H1 (cell line): ENCODE measurements around the gene TRIM62. TPM values are rescaled to one million over a fixed set of nuclear protein-coding genes. Genes with fewer than 3 reads are reported as not detected.
A peak's percentile ranks its signal among the peaks of the same experiment; 100 is the strongest.

Source experiments
- CTCF ChIA-PET: fragments of 300-600 bp; sonication (Branson Sonifier 250); formaldehyde crosslinking; loops from one replicate; lab custom pipeline; 2021; ENCODE audit not compliant: partially characterized antibody; lab: Charles Lee
- POLR2A ChIA-PET: fragments of 300-600 bp; sonication (Branson Sonifier 250); formaldehyde crosslinking; loops from one replicate; lab custom pipeline; 2021; ENCODE audit warnings: inconsistent platforms; ENCODE audit not compliant: partially characterized antibody; lab: Charles Lee
- DNase-seq, 2 experiments: peaks; one replicate each; pipeline versions ENCODE4 v3.0.0 to v3.0.0-alpha.2; 2010 to 2022; ENCODE audit warnings: low spot score in 2 of 2, low read depth in 1 of 2, mixed read lengths in 1 of 2
- FAIRE-seq: peaks from 2 replicates; lab custom pipeline; 2011; peaks lifted over from hg19 to GRCh38; lab: Jason Lieb, UNC
- H2AFZ ChIP-seq: 2 replicates; pipeline ENCODE4 v1.8.1; 2012; ENCODE audit warnings: low read length, inconsistent platforms
- H2AK5ac ChIP-seq: 2 replicates; pipeline ENCODE4 v1.6.1; 2013; ENCODE audit warnings: low read depth, low read length
- H2BK120ac ChIP-seq: replicated peaks from 2 replicates; pipeline ENCODE3; 2013; ENCODE audit warnings: low read depth, low read length, inconsistent platforms
- H2BK12ac ChIP-seq: 2 replicates; pipeline ENCODE4 v1.6.1; 2013; ENCODE audit warnings: low read depth, low read length
- H2BK15ac ChIP-seq: 2 replicates; pipeline ENCODE4 v1.6.1; 2013; ENCODE audit warnings: low read length
- H2BK20ac ChIP-seq: 2 replicates; pipeline ENCODE4 v1.6.1; 2013; ENCODE audit warnings: low read length
- H2BK5ac ChIP-seq: 2 replicates; pipeline ENCODE4 v1.6.1; 2013; ENCODE audit warnings: low read depth, low read length
- H3K14ac ChIP-seq: 2 replicates; pipeline ENCODE4 v1.6.1; 2013; ENCODE audit warnings: inconsistent platforms; ENCODE audit not compliant: insufficient read length
- H3K18ac ChIP-seq: 2 replicates; pipeline ENCODE4 v1.6.1; 2013; ENCODE audit warnings: low read length; ENCODE audit errors: extremely low read depth
- H3K23ac ChIP-seq: 2 replicates; pipeline ENCODE4 v1.6.1; 2013; ENCODE audit warnings: inconsistent platforms; ENCODE audit not compliant: insufficient read length
- H3K23me2 ChIP-seq: 2 replicates; pipeline ENCODE4 v1.6.1; 2013; ENCODE audit warnings: low read depth, low read length
- H3K27ac ChIP-seq: 2 replicates; pipeline ENCODE4 v1.6.1; 2011; ENCODE audit warnings: low read depth, low read length, inconsistent platforms
- H3K27me3 ChIP-seq, 4 experiments: replicated peaks in 1 of 4; 1 replicate in 1 of 4; 2 replicates in 3 of 4; pipeline versions ENCODE4 v1.6.1 to v1.8.1; 2011 to 2013; ENCODE audit warnings: low read length in 3 of 4, mild to moderate bottlenecking in 3 of 4, inconsistent platforms in 2 of 4, mixed read lengths in 2 of 4, moderate library complexity in 1 of 4; ENCODE audit not compliant: control insufficient read depth in 3 of 4, insufficient read depth in 3 of 4; ENCODE audit errors: extremely low read depth in 1 of 4
- H3K36me3 ChIP-seq, 4 experiments: 2 replicates each; pipeline versions ENCODE4 v1.6.1 to v1.8.1; 2011 to 2013; ENCODE audit warnings: mild to moderate bottlenecking in 4 of 4, low read length in 3 of 4, moderate library complexity in 2 of 4, control low read depth in 1 of 4, inconsistent platforms in 1 of 4; ENCODE audit not compliant: insufficient read depth in 4 of 4, control insufficient read depth in 2 of 4
- H3K4ac ChIP-seq: replicated peaks from 2 replicates; pipeline ENCODE3; 2013; ENCODE audit warnings: low read length, low read depth, mixed read lengths, inconsistent platforms; ENCODE audit not compliant: insufficient read length
- H3K4me1 ChIP-seq, 4 experiments: replicated peaks in 1 of 4; 1 replicate in 1 of 4; 2 replicates in 3 of 4; pipeline versions ENCODE4 v1.6.1 to v1.8.1; 2011 to 2013; ENCODE audit warnings: low read length in 3 of 4, inconsistent platforms in 2 of 4, mixed read lengths in 1 of 4; ENCODE audit not compliant: insufficient read depth in 4 of 4, control insufficient read depth in 3 of 4
- H3K4me2 ChIP-seq, 2 experiments: 2 replicates each; pipeline versions ENCODE4 v1.6.1 to v1.8.1; 2011 to 2013; ENCODE audit warnings: low read depth in 2 of 2, low read length in 2 of 2, control low read depth in 1 of 2, inconsistent platforms in 1 of 2, mild to moderate bottlenecking in 1 of 2; ENCODE audit not compliant: insufficient read depth in 1 of 2
- H3K4me3 ChIP-seq, 4 experiments: fragments of 200-600, 300-600 bp in 1 of 4; sonication (generic), shearing (Covaris generic), sonication (Bioruptor Twin) in 1 of 4; 2 replicates each; pipeline versions ENCODE4 v1.5.1 to v1.8.1; 2011 to 2016; ENCODE audit warnings: low read length in 4 of 4, low read depth in 3 of 4, control low read depth in 2 of 4, inconsistent platforms in 2 of 4, mild to moderate bottlenecking in 2 of 4, mixed read lengths in 1 of 4, moderate library complexity in 1 of 4; ENCODE audit not compliant: insufficient read depth in 2 of 4; ENCODE audit errors: extremely low read depth in 1 of 4
- H3K56ac ChIP-seq: replicated peaks from 2 replicates; pipeline ENCODE3; 2013; ENCODE audit warnings: low read depth, mild to moderate bottlenecking, mixed read lengths, low read length, inconsistent platforms; ENCODE audit not compliant: insufficient read length
- H3K79me1 ChIP-seq: 2 replicates; pipeline ENCODE4 v1.6.1; 2013; ENCODE audit warnings: low read depth, low read length, control low read depth
- H3K79me2 ChIP-seq, 2 experiments: 2 replicates each; pipeline versions ENCODE4 v1.6.1 to v1.8.1; 2012 to 2013; ENCODE audit warnings: low read length in 2 of 2, mild to moderate bottlenecking in 2 of 2, inconsistent platforms in 1 of 2; ENCODE audit not compliant: insufficient read depth in 2 of 2, control insufficient read depth in 1 of 2
- H3K9ac ChIP-seq, 4 experiments: replicated peaks in 1 of 4; 1 replicate in 1 of 4; 2 replicates in 3 of 4; pipeline versions ENCODE4 v1.6.1 to v1.8.1; 2011 to 2013; ENCODE audit warnings: low read depth in 3 of 4, low read length in 3 of 4, control low read depth in 2 of 4, mild to moderate bottlenecking in 2 of 4, moderate library complexity in 2 of 4, inconsistent platforms in 1 of 4; ENCODE audit errors: extremely low read depth in 1 of 4
- H3K9me3 ChIP-seq, 2 experiments: 2 replicates each; pipeline versions ENCODE4 v1.6.1 to v1.8.1; 2012 to 2013; ENCODE audit warnings: mild to moderate bottlenecking in 2 of 2, moderate library complexity in 2 of 2, control low read depth in 1 of 2, inconsistent platforms in 1 of 2, low read depth in 1 of 2, low read length in 1 of 2, mixed read lengths in 1 of 2; ENCODE audit not compliant: insufficient read depth in 2 of 2
- H4K20me1 ChIP-seq, 2 experiments: replicated peaks in 1 of 2; 2 replicates each; pipeline versions ENCODE3 to v1.8.1; 2011 to 2013; ENCODE audit warnings: inconsistent platforms in 2 of 2, low read length in 2 of 2, mild to moderate bottlenecking in 1 of 2; ENCODE audit not compliant: insufficient read depth in 2 of 2, control insufficient read depth in 1 of 2
- H4K5ac ChIP-seq: 2 replicates; pipeline ENCODE4 v1.6.1; 2013; ENCODE audit warnings: low read length, low read depth, mixed read lengths, inconsistent platforms; ENCODE audit not compliant: insufficient read length
- H4K8ac ChIP-seq: 2 replicates; pipeline ENCODE4 v1.8.0; 2013; ENCODE audit warnings: mild to moderate bottlenecking, moderate library complexity, low read length, inconsistent platforms; ENCODE audit not compliant: insufficient read depth; ENCODE audit errors: extremely low read depth
- H4K91ac ChIP-seq: replicated peaks from 2 replicates; pipeline ENCODE3; 2013; ENCODE audit warnings: low read length, mixed read lengths, inconsistent platforms; ENCODE audit not compliant: insufficient read length
- BCL11A ChIP-seq, 2 experiments: IDR thresholded peaks; one replicate each; pipeline ENCODE4 v1.6.1; 2011; ENCODE audit warnings: low read depth in 2 of 2, low read length in 2 of 2, mild to moderate bottlenecking in 2 of 2
- EP300 ChIP-seq, 2 experiments: IDR thresholded peaks; 1 replicate in 1 of 2; 2 replicates in 1 of 2; pipeline ENCODE4 v1.6.1; 2011 to 2012; ENCODE audit warnings: low read depth in 2 of 2, low read length in 2 of 2, mild to moderate bottlenecking in 2 of 2, borderline replicate concordance in 1 of 2, inconsistent platforms in 1 of 2, moderate library complexity in 1 of 2
- HDAC2 ChIP-seq, 2 experiments: fragments of 300-600 bp in 1 of 2; sonication (generic) in 1 of 2; IDR thresholded peaks; 2 replicates each; pipeline ENCODE4 v1.6.1; 2011 to 2012; ENCODE audit warnings: low read depth in 2 of 2, low read length in 2 of 2, mild to moderate bottlenecking in 2 of 2, moderate library complexity in 2 of 2, borderline replicate concordance in 1 of 2, inconsistent platforms in 1 of 2
- KDM4A ChIP-seq: IDR thresholded peaks from one replicate; pipeline ENCODE4 v1.7.1; 2012; ENCODE audit warnings: low read depth, mild to moderate bottlenecking, moderate library complexity, low read length, inconsistent platforms; ENCODE audit not compliant: severe bottlenecking
- MAFK ChIP-seq: IDR thresholded peaks from 2 replicates; pipeline ENCODE4 v1.6.1; 2012; ENCODE audit warnings: low read depth, mild to moderate bottlenecking, improper control_type of control experiment, low read length
- NANOG ChIP-seq: IDR thresholded peaks from 2 replicates; pipeline ENCODE4 v1.6.1; 2011; ENCODE audit warnings: low read length, low read depth, mild to moderate bottlenecking, inconsistent platforms; ENCODE audit not compliant: insufficient read depth, poor library complexity, severe bottlenecking
- POLR2A ChIP-seq, 2 experiments: IDR thresholded peaks; 1 replicate in 1 of 2; 2 replicates in 1 of 2; pipeline ENCODE4 v1.6.1; 2011; ENCODE audit warnings: low read depth in 2 of 2, low read length in 2 of 2, mild to moderate bottlenecking in 2 of 2; ENCODE audit errors: control extremely low read depth in 1 of 2
- POLR2AphosphoS5 ChIP-seq: IDR thresholded peaks from 2 replicates; pipeline ENCODE4 v1.6.1; 2011; ENCODE audit warnings: low read depth, low read length
- RFX5 ChIP-seq: IDR thresholded peaks from 2 replicates; pipeline ENCODE4 v1.6.1; 2011; ENCODE audit warnings: low read depth, low read length, improper control_type of control experiment, borderline replicate concordance
- SIN3A ChIP-seq, 2 experiments: IDR thresholded peaks in 1 of 2; conservative IDR thresholded peaks in 1 of 2; 2 replicates each; pipeline ENCODE4 v1.6.1; 2011 to 2012; ENCODE audit warnings: low read length in 2 of 2, improper control_type of control experiment in 1 of 2, low read depth in 1 of 2, mild to moderate bottlenecking in 1 of 2
- ZNF274 ChIP-seq: IDR thresholded peaks from 2 replicates; pipeline ENCODE4 v1.7.0; 2012; ENCODE audit warnings: low read length, borderline replicate concordance; ENCODE audit errors: extremely low read depth
- WGBS, 2 experiments: shearing (Covaris generic) in 1 of 2; methylation state at CpG; one replicate each; pipeline versions ENCODE4 v1.1.6 to v1.1.7; 2013 to 2015; ENCODE audit warnings: low lambda C conversion rate in 2 of 2, mixed read lengths in 2 of 2, inconsistent platforms in 1 of 2, low coverage in 1 of 2, missing lambda C conversion rate in 1 of 2; ENCODE audit not compliant: insufficient replicate concordance in 2 of 2, insufficient coverage in 1 of 2, insufficient read length in 1 of 2; ENCODE audit errors: extremely low coverage in 1 of 2, missing lambda C conversion rate in 1 of 2; 5-methylcytosine and 5-hydroxymethylcytosine counted together
- polyA plus RNA-seq, 7 experiments: library from polyadenylated mRNA; depleted of rRNA in 3 of 7; stranded (reverse) in 5 of 7; unstranded in 2 of 7; fragments of >200 nt in 5 of 7; fragments of 200-250 nt in 2 of 7; gene quantifications; 1 replicate in 5 of 7; 2 replicates in 1 of 7; 4 replicates in 1 of 7; pipeline versions ENCODE4 v1.2.1 to v1.2.3, GENCODE V29; 2011 to 2013; ENCODE audit warnings: missing spikeins in 2 of 7, mixed read lengths in 2 of 7
- total RNA-seq: library from RNA; stranded (reverse); fragmentation: NEBNext Ultra II Directional; extraction: Animal tissue kit (Norgen Biotek cat#: 25700); gene quantifications from 2 replicates; pipeline ENCODE4 v1.2.1, GENCODE V29; 2021

Gene TRIM62
- total and polyA plus RNA-seq, 2 of the 8 experiments (the other 6 are each of a cell fraction or from before 2014, with no cell fraction given): 6.3 to 10.8 TPM

GRCh38 chr1:33121728-33122127, 60.1 kb downstream of the TRIM62 start:
- 82% methylated on average over 5 of the region's 5 CpGs; no CpG with 5 or more reads in 1 of the 2 experiments for WGBS, 2 experiments
- no peak for TF ChIP-seq HDAC2 (IDR thresholded peaks at IDR 0.05; ENCODE audit: borderline replicate concordance in 1 of 2, low read depth in 2 of 2, low read length in 2 of 2)
- TF ChIP-seq EP300 (IDR thresholded peaks at IDR 0.05; ENCODE audit: borderline replicate concordance in 1 of 2, low read depth in 2 of 2, low read length in 2 of 2): no peak
- TF ChIP-seq MAFK: no peak
- TF ChIP-seq BCL11A (IDR thresholded peaks at IDR 0.05; ENCODE audit: low read depth in 2 of 2, low read length in 2 of 2): no peak
- TF ChIP-seq NANOG: no peak
- TF ChIP-seq POLR2A (IDR thresholded peaks at IDR 0.05; ENCODE audit: control extremely low read depth in 1 of 2, low read depth in 2 of 2, low read length in 2 of 2): no peak
- TF ChIP-seq RFX5: no peak
- no peak for TF ChIP-seq SIN3A (conservative IDR thresholded peaks at IDR 0.05 in 1 of 2, IDR thresholded peaks at IDR 0.05 in 1 of 2; ENCODE audit: low read depth in 1 of 2, low read length in 2 of 2)
- no peak for TF ChIP-seq ZNF274
- TF ChIP-seq KDM4A: no peak
- no peak for TF ChIP-seq POLR2AphosphoS5
- H3K23me2 ChIP-seq: no peaks in the 10 kb centered on the region
- no peak overlapping the region for H3K9ac ChIP-seq
- peaks cover 0 to 16% (median 10%) of the 10 kb centered on the region in 4 experiments; a peak in 6 of 7 replicates for H3K27me3 ChIP-seq
- no peak overlapping the region for H3K56ac ChIP-seq
- H4K91ac ChIP-seq: no peak overlapping the region
- FAIRE-seq: no peak
- H2BK5ac ChIP-seq: no peak overlapping the region
- H3K23ac ChIP-seq: no peak overlapping the region
- no peak overlapping the region for H2BK12ac ChIP-seq
- no peak overlapping the region for H3K4me3 ChIP-seq
- no peak overlapping the region for H2BK15ac ChIP-seq
- no peak overlapping the region for H2AFZ ChIP-seq
- H4K8ac ChIP-seq: no peak overlapping the region
- H2AK5ac ChIP-seq: no peak overlapping the region
- no peak overlapping the region for H2BK20ac ChIP-seq
- POLR2A ChIA-PET: no interaction called here
- peak in 1 of 2 experiments; percentile 11 for DNase-seq
- H4K20me1 ChIP-seq: no peaks in the 10 kb centered on the region
- no peak overlapping the region for H3K4ac ChIP-seq
- no peaks in the 10 kb centered on the region for H3K36me3 ChIP-seq
- H3K4me2 ChIP-seq: no peak overlapping the region
- H3K79me1 ChIP-seq: no peaks in the 10 kb centered on the region
- H3K18ac ChIP-seq: no peak overlapping the region
- CTCF ChIA-PET: interaction anchor here (2.2 kb wide), 1 partner anchor 13 kb away, joined by 5 read pairs; no protein-coding TSS in a partner anchor
- no peaks in the 10 kb centered on the region; a peak in 1 of 4 replicates for H3K79me2 ChIP-seq
- H4K5ac ChIP-seq: no peak overlapping the region
- no peak overlapping the region for H3K27ac ChIP-seq
- no peak overlapping the region for H2BK120ac ChIP-seq
- no peak overlapping the region for H3K14ac ChIP-seq
- H3K9me3 ChIP-seq: no peaks in the 10 kb centered on the region
- H3K4me1 ChIP-seq: peaks cover 0 to 5% (median 1%) of the 10 kb centered on the region in 4 experiments; a peak in 5 of 7 replicates
